ENCODE measurements around the gene PIGL.
"Not testable (repeated sequence)": the region's sequence is repeated elsewhere in the genome, so short reads cannot be mapped to it uniquely, and the experiment has no call there.

PIGL gene

DNA sequence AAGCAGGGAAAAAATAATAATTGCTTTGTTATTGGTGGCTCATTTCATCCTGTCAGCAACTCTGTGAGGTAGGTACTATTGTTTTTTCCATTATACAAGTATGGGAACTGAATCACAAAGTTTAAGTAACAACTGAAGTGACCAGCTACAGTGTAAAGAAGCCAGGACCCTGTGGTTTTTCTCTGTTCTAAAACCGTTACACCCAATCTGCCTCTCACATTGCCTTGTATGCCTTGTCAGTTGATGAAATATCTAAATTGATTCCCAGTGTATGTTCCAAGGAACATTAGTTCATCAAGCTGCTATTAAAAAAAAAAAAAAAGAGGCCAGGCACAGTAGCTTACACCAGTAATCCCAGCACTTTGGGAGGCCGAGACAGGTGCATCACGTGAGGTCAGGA, 5.4 kb downstream of the PIGL start:
- DNase-seq: no peak

DNA sequence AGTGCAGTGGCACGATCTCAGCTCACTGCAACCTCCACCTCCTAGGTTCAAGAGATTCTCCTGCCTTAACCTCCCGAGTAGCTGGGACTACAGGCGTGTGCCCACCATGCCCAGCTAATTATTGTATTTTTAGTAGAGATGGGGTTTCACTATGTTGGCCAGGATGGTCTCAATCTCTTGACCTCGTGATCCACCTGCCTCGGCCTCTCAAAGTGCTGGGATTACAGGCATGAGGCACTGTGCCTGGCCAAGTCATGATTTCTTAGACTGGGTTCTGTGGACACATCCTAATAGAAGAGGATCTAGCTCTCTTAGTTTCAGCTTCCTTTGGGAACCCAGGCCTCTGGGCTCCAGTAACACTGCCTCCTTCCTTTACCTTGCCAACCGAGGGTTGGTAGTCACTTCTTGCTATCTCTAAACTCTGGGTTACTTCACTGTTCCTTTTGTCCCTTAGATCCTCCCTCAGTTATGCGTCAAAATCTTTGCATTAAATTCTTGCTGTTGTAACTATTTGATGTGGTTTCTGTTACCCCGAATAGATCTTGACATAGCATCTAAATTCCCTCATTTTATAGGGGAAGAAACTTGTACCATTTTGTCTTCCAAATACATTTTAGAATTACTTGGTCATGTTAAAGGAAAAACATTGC, 13.0 kb downstream of the PIGL start:
- DNase-seq: not testable (repeated sequence)

DNA sequence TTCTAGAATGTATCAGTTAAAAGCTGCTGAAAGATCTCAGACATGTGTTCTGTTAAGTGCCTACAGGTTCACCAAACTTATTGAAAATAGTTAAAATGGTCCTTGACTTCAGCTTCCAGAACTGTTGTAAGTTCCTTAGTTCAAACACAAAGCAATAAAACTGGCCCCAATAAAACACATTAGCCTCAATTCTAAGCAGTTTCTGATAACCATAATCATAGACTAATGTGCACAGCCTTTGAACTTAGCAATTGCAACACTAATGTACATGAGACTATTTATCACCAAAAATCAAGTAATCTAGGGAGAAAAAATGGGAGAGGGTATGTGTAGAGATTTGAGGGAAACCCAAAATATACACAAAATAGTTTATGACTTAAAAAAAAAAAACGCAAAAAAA, 15.4 kb downstream of the PIGL start:
- no peak for DNase-seq

DNA sequence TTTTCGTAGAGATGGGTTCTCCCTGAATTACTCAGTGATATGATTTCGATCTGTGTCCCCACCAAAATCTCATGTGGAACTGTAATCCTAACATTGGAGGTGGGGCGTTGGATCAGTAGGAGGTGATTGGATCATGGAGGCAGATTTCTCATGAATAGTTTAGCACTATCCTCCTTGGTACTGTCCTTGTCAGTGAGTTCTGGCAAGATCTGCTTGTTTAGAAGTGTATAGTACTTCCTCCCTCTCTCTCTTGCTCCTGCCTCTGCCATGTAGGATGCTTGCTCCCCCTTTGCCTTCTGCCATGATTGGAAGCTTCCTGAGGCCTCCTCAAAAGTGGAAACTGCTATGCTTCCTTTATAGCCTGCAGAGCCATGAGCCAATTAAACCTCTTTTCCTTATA, 22.9 kb downstream of the PIGL start:
- no peak for DNase-seq

DNA sequence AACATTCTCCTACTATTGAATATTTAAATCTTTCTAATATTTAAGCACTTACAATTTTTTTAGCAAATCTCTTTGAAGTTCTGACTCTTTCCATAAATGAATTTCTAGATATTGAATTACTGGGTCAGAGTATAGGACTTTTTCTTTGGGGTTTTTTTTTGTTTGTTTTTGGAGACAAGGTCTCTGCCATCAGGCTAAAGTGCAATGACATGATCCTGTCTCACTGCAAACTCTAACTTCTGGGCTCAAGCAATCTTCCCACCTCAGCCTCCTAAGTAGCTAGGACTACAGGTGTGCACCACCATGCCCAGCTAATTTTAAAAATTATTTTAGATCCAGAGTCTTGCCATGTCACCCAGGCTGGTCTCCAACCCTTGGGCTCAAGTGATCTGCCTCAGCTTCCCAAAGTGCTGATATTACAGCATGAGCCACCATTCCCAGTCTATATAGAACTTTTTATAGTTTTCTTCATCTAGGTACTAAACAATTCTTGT, 24.9 kb downstream of the PIGL start:
- no peak for DNase-seq

DNA sequence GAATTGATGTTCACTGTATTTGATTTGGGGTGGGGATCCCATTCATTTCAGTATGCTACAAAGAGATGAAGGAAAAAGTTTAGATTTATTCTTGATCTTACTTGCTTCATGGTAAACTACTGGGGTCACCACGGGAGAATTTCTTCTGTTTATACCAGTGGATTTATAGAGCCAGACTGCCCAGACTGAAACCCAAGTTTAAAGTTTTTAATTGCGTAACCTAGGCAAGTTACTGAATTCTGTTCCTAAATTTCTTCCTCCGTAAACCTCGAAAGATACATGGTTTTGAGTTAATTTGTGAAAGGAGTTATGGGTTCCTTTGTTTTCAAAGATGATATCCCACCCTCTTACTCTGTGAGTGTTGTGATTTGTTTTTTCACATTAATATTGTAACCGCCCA, 26.4 kb downstream of the PIGL start:
- no peak for DNase-seq

DNA sequence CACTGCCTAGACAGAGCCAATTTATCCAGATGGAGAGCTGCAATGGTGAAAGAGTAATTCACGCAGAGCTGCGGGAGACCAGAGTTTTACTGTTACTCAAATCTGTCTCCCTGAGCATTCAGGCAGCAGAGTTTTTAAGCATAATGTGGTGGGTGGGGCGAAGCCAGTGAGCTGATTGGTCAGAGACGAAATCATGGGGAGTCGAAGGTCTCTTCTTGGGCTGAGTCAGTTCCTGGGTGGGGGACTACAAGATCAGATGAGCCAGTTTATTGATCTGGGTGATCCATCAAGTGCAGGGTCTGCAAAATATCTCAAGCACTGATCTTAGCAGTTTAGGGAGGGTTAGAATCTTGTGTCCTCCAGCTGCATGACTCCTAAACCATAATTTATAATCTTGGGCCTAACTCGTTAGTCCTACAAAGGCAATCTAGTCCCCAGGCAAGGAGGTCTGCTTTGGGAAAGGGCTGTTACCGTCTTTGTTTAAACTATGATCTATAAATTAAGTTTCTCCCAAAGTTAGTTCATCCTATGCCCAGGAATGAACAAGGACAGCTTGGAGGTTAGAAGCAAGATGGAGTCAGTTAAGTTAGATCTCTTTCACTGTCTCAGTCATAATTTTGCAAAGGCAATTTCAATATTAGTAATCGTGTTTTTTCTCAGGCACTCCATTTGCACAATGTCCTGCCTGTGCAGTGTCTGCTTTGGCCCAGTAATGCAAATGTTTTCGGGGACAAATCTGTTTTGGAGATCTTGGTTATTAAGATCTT, 27.0 kb downstream of the PIGL start:
- DNase-seq: no peak

DNA sequence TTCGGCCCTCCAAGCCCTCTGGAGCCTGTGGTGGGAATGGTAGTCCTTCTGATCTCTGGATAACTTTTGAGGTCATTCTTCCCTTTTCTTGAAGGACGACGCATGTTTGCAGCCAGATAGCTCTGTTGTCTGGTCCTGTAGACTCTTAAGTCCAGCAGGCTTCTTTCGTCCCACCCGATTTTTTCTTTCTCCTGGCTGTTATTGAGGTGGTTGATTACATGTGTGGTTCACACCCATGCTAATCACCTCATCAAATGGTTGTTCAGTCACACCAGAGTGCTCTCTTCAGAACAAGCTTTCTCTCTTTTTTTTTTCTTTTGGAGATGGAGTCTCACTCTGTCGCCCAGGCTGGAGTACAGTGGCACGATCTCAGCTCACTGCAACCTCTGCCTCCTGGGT, 30.6 kb downstream of the PIGL start:
- DNase-seq: no peak

DNA sequence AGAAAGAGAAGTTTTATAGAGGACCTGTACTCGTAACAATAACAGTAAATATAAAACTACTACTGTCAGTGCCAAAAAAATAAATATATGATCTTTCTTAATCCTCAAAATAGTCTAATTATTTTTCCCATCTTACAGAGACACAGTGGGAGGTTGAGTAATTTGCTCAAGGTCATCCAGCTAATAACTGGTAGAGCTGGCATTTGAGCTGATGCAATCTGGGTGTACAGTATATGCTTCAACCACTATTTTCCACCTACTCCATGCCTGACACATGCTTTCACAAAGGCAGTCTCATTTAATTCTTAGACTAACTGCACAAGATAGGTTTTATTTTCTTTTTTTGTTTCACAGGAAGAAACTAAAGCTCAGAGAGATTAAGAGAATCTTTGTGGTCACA, 33.6 kb downstream of the PIGL start:
- no peak for DNase-seq

DNA sequence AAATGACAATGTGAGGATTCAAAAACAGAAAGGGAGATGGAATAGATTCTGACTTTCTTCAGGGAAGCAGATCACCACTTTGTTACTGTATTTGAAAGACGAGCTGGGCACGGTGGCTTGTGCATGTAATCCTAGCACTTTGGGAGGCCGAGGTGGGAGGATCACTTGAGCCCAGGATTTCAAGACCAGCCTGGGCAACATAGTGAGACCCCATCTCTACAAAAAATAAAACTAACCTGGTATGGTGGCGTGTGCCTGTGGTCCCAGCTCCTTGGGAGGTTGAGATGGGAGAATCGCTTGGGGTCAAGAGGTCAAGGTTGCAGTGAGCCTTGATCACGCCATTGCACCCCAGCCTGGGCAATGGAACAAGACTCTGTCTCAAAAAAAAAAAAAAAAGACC, 34.0 kb downstream of the PIGL start:
- no peak for DNase-seq

DNA sequence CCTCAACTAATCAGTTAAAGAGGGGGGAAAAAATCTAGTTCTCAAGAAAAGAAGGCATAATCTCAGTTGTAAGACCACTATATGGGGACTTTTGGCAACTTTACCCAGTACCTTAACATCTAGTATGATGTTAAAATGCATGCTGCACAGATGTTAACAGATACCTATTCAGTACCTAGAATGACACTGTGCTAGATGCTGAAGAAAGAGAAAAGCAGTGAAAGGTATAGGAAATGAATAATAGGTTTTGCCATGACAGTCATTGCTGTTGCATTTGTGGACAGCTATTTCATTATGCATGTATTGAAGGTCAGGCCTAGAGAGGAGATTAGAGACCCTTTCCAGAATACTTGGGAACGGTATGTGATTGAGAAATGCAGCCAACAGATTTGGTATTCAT, 34.5 kb downstream of the PIGL start:
- no peak for DNase-seq

DNA sequence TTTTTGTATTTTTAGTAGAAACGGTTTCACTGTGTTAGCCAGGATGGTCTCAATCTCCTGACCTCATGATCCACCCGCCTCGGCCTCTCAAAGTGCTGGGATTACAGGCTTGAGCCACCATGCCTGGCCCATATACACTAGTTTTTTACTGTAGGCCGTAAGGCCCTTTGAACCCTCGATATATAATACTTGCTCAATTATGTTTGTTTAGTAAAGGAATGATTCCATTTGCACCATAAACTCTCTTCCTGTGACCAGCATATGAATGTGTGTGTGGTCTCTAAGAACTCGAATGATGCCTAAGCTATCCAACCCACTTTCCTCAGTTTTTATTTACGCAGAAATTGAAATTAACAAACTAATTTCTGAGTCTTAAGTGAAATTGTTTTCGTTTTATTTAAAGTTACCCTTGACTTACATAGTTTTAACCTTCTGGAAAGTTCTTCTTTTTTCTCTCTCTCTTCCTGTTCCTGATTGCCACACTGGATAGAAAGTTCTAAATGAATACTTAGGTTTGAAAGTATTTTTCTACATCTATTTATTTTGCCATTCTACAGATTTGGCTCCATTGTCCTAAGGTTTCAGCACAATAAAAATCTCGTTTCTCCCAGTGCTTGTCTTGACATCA, 37.9 kb downstream of the PIGL start:
- DNase-seq: no peak

DNA sequence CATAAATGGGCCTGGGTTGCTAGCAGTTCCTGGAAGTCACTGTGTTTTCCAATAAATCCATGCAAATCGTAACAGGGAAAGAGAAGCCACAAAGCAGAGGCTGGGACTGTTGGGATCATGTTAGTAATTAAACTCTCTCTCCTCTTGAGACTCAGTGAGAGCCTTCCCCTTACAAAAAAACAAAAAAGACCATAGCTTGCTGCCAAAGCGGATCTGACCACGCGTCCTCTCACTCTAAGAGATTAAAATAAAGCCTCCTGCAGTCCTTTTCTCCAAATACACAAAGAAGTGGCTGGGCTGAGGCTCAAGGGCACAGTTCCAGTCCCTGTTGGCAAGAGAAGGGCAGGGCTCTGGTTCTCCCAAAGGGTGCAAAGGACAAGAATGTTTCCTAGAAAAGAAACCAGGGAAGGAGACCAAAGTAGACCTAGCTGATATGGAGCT, 38.5 kb downstream of the PIGL start:
- DNase-seq: no peak

DNA sequence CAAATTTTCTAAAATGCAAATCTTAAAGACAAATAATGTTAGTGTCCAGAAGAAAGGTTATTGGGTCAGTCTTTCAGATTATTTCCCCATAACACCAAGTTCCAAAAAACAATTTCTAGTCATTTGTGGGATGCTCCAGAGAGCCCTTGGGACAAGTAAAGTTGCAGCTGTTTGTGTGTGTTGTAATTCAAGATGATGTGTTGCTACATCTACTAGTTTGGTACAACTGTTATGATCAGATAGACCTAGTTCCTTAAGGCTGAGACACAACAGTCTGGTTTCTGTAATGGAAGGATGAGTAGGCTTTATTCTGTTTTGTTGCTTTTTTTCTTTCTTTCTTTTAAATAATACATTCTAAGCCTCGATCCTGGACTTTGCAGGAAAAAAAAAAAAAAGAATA, 41.9 kb downstream of the PIGL start:
- no peak for DNase-seq

DNA sequence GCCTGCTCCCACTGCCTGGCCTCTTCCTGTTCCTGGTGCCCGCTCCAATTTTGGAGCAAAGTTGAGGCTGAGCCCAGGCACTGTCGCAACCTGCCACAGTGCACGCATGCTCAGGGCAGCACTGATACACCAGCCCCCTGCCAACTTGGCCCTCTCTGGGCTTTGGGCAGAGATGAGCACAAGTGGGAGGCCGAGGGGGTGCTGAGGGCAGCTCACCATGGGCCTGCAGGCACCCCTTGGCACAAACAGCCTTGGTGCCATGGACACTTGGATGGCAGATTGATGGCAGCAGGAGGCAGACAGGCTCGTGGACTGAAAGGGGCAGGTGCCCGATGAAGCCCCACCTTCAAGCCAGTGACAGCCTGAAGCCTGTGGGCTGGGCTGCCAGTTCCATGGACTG, 42.9 kb downstream of the PIGL start:
- DNase-seq: no peak

DNA sequence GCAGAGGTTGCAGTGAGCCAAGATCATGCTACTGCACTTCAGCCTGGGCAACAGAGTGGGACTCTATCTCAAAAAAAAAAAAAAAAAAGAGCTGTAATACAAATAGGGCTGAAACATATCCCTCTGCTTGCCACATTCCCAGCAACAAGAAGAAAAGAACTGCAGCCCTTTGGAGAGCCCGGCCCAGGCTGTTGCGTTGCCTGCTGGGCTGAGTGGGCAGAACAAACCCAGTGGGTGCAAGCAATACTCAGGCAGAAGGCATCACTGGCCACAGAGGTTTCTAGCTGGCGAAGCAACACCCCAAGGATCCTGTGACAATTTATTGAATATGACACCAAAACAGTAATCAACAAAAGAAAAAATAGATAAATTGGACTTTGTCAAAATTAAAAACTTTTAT, 44.0 kb downstream of the PIGL start:
- no peak for DNase-seq

DNA sequence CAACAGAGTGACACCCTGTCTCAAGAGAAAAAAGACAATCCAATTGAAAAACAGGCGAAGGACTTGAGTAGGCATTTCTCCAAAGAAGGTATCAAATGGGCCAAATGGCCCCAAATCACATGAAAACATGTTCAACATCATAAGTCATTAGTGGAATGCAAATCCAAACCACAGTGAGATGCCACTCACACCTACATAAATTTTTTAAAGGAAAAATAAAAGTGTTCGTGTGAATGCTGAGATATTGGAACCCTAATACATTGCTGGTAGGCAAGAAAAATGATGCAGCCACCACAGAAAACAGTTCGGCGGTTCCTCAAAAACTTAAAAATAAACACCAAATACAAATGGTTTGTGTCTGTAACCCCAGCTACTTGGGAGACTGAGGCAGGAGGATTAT, 45.2 kb downstream of the PIGL start:
- no peak for DNase-seq

DNA sequence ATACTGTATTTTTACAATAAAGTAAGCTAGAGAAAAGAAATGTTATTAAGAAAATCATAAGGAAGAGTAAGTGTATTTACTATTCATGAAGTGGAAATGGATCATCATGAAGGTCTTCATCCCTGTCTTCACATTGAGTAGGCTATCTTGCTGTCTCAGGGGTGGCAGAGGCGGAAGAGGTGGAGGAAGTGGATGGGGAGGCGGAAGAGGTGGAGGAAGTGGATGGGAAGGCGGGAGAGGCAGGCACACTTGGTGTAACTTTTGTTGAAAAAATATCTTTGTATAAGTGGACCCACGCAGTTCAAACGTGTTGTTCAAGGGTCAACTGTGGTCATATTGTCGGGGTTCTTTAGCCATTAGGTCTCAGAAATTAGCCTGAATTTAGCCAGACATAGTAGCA, 50.2 kb downstream of the PIGL start:
- no peak for DNase-seq

DNA sequence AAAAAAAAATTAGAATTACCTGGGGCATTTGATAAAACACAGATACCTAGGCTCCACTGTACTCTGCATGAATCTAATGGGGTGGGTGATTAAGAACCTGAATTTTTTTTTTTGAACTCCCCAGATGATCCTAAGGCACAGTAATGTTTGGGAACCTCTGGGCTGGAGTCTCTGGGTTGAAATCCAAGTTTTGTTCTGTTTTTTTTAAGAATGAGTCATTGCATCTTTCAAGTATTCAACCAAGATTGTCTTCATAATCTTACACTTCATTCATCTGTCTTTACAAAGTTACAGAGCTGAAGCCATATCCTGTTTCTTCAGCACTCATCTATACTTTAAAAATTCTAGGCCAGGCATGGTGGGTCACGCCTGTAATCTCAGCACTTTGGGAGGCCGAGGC, 52.6 kb downstream of the PIGL start:
- DNase-seq: no peak

DNA sequence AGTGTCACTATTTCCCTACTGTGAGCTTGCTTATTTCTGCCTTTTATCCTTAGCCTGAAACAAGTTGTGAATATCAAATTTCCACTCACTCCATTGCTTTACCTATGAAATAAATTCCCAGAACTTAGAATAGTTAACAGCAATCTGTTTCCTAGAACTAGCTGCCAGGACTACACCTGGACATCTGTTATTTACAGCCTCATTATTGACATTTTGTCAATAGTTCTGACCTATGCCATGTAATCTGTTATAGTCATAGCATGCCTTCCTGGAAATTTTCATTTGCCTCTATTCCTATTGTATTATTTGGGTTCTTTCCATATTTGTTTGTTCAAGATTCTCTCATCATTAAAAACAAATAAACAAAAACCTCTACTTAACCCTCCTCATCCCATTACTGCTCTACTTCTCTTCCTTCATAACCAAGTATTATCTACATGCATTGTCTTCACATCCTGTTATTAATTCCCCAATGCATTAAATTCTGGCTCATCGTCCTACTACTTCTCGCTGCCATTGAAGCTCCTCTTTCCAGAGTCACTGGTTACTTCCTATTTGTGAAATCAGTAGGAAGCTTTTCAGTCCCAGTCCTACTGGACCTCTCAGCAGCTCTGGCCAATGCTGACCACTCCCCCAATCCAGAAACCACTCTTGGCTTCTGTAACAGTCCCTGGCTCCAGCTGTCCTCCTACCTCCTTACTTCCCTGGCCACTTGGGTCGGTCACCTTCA, 55.3 kb downstream of the PIGL start:
- no peak for DNase-seq

DNA sequence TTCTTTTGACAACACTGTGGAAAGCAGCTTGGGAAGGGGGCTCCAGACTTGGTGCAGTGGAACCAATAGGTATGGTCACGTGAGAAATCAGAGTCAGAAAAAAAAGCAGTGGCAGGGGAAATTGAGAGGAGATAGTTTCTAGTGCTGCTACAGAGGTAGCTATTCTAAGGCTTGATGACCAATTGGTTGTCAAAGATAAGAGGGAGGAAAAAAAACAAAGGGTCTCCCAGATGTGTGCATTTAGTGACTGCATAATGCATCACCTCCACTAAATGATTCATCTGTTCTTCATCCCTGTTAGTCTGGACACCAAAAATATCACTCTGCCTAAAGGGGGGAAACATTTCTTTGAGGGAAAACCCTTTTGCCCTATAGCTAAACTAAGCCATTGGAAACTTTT, 56.5 kb downstream of the PIGL start:
- DNase-seq: no peak

DNA sequence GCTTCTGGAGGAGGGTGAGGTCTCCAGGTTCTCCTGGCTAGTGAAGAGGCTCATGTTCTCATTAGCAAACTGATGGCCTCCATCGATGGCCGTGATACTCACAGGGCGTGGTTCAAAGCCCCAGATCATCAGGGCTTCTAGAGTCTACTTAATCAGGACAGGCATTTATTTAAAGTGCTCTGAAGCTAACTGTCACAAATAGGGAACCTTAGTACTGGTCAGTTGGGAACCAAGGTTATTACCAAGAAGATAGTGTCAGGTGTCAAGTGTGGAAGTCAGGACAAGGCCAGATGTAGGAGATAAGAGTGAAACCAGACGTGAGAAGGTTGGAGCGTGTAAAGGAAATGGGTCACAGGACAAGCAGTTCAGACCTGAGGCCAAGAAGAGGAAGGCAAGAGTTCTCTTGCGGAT, 56.9 kb downstream of the PIGL start:
- no peak for DNase-seq

DNA sequence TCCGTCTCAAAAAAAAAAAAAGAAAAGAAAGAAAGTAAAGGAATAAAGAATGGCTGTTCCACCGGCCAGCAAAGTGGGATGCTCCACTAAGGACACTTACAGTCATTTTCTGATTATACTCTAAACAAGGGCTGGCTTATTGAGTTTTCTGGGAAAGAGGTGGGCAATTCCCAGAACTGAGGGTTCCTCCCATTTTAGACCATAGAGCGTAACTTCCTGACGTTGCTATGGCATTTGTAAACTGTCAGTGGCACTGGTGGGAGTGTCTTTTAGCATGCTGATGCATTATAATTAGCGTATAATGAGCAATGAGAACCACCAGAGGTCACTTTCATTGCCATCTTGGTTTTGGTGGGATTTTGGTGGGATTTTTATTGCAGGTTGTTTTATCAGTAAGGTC, 58.0 kb downstream of the PIGL start:
- DNase-seq: no peak

DNA sequence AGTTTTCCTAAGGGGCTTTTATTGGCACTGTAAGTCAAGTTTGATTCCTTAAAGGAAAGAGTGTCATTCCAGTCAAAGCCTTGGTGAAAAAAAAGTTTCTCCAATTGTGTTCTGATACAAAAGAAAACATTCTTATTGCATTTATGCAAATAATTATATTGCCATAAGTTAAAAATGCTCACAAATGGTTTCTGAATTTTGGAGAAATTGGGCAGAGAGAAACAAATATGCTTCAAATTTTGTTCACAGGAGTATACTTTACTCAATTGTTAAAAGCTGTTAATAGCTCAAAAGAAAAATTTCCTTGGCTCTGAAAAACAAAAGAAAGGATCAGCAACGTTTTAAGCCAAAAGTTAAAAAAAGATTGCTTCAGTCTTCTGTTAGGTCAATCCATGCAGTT, 60.2 kb downstream of the PIGL start:
- DNase-seq: no peak
